MM.1S (cell line): Measurements from ENCODE around the gene SYNDIG1.

ENCODE experiments used
- DNase-seq: peaks from one replicate; pipeline ENCODE4 v3.0.0-alpha.2; 2015
- H2AFZ ChIP-seq: fragments of 300-600 bp; sonication (generic); 2 replicates; pipeline ENCODE4 v1.6.0; 2016; ENCODE audit warnings: antibody characterized with exemption, low read length
- H3F3A ChIP-seq: fragments of 300-600 bp; sonication (generic); 2 replicates; pipeline ENCODE4 v1.6.1; 2016; ENCODE audit warnings: mild to moderate bottlenecking, antibody characterized with exemption, low read length, moderate library complexity, mixed read lengths; ENCODE audit not compliant: insufficient read depth
- H3K27ac ChIP-seq: fragments of 300-600 bp; sonication (generic); 2 replicates; pipeline ENCODE4 v1.5.1; 2016; ENCODE audit warnings: mild to moderate bottlenecking, low read length
- H3K27me3 ChIP-seq: fragments of 300-600 bp; sonication (generic); replicated peaks from 2 replicates; pipeline ENCODE4 v1.6.0; 2016; ENCODE audit warnings: low read length; ENCODE audit not compliant: insufficient read depth
- H3K36me3 ChIP-seq: fragments of 300-600 bp; sonication (generic); replicated peaks from 2 replicates; pipeline ENCODE4 v1.6.1; 2016; ENCODE audit warnings: mild to moderate bottlenecking, low read length, mixed read lengths; ENCODE audit not compliant: insufficient read depth
- H3K4me1 ChIP-seq: fragments of 300-600 bp; sonication (generic); 2 replicates; pipeline ENCODE4 v1.6.1; 2016; ENCODE audit warnings: low read length, mixed read lengths
- H3K4me2 ChIP-seq: fragments of 300-600 bp; sonication (generic); 2 replicates; pipeline ENCODE4 v1.6.0; 2016; ENCODE audit warnings: low read depth, low read length
- H3K4me3 ChIP-seq: fragments of 300-600 bp; sonication (generic); 2 replicates; pipeline ENCODE4 v1.5.1; 2016; ENCODE audit warnings: low read length, mixed read lengths
- H3K79me2 ChIP-seq: fragments of 300-600 bp; sonication (generic); 2 replicates; pipeline ENCODE4 v1.6.1; 2016; ENCODE audit warnings: mixed run types, low read length, mixed read lengths
- H3K9ac ChIP-seq: fragments of 300-600 bp; sonication (generic); 2 replicates; pipeline ENCODE4 v1.6.1; 2016; ENCODE audit warnings: low read length, mixed read lengths
- H3K9me2 ChIP-seq: fragments of 300-600 bp; sonication (generic); replicated peaks from 2 replicates; pipeline ENCODE4 v1.6.1; 2016; ENCODE audit warnings: mild to moderate bottlenecking, low read length, mixed read lengths; ENCODE audit not compliant: insufficient read depth
- H3K9me3 ChIP-seq: fragments of 300-600 bp; sonication (generic); replicated peaks from 2 replicates; pipeline ENCODE4 v1.6.1; 2016; ENCODE audit warnings: mild to moderate bottlenecking, low read length, mixed read lengths; ENCODE audit not compliant: insufficient read depth
- H4K20me1 ChIP-seq: fragments of 300-600 bp; sonication (generic); 2 replicates; pipeline ENCODE4 v1.6.1; 2016; ENCODE audit warnings: mild to moderate bottlenecking, low read length, moderate library complexity, mixed read lengths; ENCODE audit not compliant: insufficient read depth
- CTCF ChIP-seq: fragments of 300-600 bp; sonication (generic); IDR thresholded peaks from 2 replicates; pipeline ENCODE4 v1.5.1; 2016; ENCODE audit warnings: antibody characterized with exemption, low read length, mixed read lengths
- EZH2 ChIP-seq: fragments of 300-600 bp; sonication (generic); optimal IDR thresholded peaks from 2 replicates; pipeline ENCODE3; 2017; ENCODE audit warnings: low read depth, mild to moderate bottlenecking, antibody characterized with exemption, low read length, mixed read lengths
- EZH2phosphoT487 ChIP-seq: fragments of 300-600 bp; sonication (generic); IDR thresholded peaks from 2 replicates; pipeline ENCODE4 v1.6.1; 2018; ENCODE audit warnings: antibody characterized with exemption, low read length

The SYNDIG1 gene

GRCh38 chr20:24421071-24421470, 48.4 kb upstream of the SYNDIG1 start:
- no peaks in the 10 kb centered on the region for H3K9me2 ChIP-seq
- no peak overlapping the region for H3K9ac ChIP-seq

GRCh38 chr20:24422091-24422760, 47.2 kb upstream of the SYNDIG1 start:
- no peak overlapping the region for H3K4me2 ChIP-seq
- no peaks in the 10 kb centered on the region for H3K4me1 ChIP-seq
- H3F3A ChIP-seq = no peaks in the 10 kb centered on the region
- no peak overlapping the region for H3K9ac ChIP-seq
- no peaks in the 10 kb centered on the region for H4K20me1 ChIP-seq
- H3K4me3 ChIP-seq = no peak overlapping the region
- no peak for DNase-seq
- H3K36me3 ChIP-seq = no peaks in the 10 kb centered on the region
- no peak overlapping the region for H3K27ac ChIP-seq
- H3K9me3 ChIP-seq = no peaks in the 10 kb centered on the region
- no peaks in the 10 kb centered on the region for H3K9me2 ChIP-seq
- H3K27me3 ChIP-seq = no peaks in the 10 kb centered on the region
- no peak for TF ChIP-seq EZH2phosphoT487
- no peak for TF ChIP-seq CTCF
- no peak for TF ChIP-seq EZH2
- H3K79me2 ChIP-seq = no peaks in the 10 kb centered on the region
- H2AFZ ChIP-seq = no peak overlapping the region

More at GRCh38 chr20:24421071-24421470, 48.4 kb upstream of the SYNDIG1 start:
- Histone ChIP-seq H3K9me3 (no peaks in the 10 kb centered on the region), H2AFZ (no peak overlapping the region), H3K4me2 (no peak overlapping the region), H3K4me3 (no peak overlapping the region), H3K27me3 (no peaks in the 10 kb centered on the region), H3K36me3 (no peaks in the 10 kb centered on the region), H3K4me1 (no peaks in the 10 kb centered on the region), H3K79me2 (no peaks in the 10 kb centered on the region), H3F3A (no peaks in the 10 kb centered on the region), H3K27ac (no peak overlapping the region), H4K20me1 (no peaks in the 10 kb centered on the region)
- TF ChIP-seq CTCF (no peak), EZH2 (no peak), EZH2phosphoT487 (no peak)
- no peak for DNase-seq

GRCh38 chr20:24423390-24424313, 45.8 kb upstream of the SYNDIG1 start:
- H3K9me3 ChIP-seq = no peaks in the 10 kb centered on the region
- H3F3A ChIP-seq = no peaks in the 10 kb centered on the region
- H3K36me3 ChIP-seq = no peaks in the 10 kb centered on the region
- H3K4me3 ChIP-seq = no peak overlapping the region
- no peak overlapping the region for H2AFZ ChIP-seq
- DNase-seq = no peak
- no peak overlapping the region for H3K27ac ChIP-seq
- H3K4me1 ChIP-seq = no peaks in the 10 kb centered on the region
- no peak for TF ChIP-seq EZH2phosphoT487
- TF ChIP-seq EZH2 = no peak
- TF ChIP-seq CTCF = no peak
- H3K9ac ChIP-seq = no peak overlapping the region
- H4K20me1 ChIP-seq = no peaks in the 10 kb centered on the region
- H3K4me2 ChIP-seq = no peak overlapping the region
- no peaks in the 10 kb centered on the region for H3K9me2 ChIP-seq
- no peaks in the 10 kb centered on the region for H3K79me2 ChIP-seq
- H3K27me3 ChIP-seq = no peaks in the 10 kb centered on the region
